ENCODE results near the gene CRYL1.

CRYL1 gene

GRCh38 chr13:20525601-20526544 lies at the start of gene CRYL1:
TSS of gene CRYL1 (minus strand) at chr13:20525857. CDS start at chr13:20525794, 63 bp downstream.
- peak; percentile 38 for DNase-seq

- DNase-seq = no peak
Measured at GRCh38 chr13:20573636-20574035, 48.0 kb upstream of the CRYL1 start.

- no peak for DNase-seq
Measured at GRCh38 chr13:20573186-20573585, 47.5 kb upstream of the CRYL1 start.

- no peak for DNase-seq
Measured at GRCh38 chr13:20571676-20572075, 46.0 kb upstream of the CRYL1 start.

- DNase-seq = no peak
Measured at GRCh38 chr13:20570517-20570916, 44.9 kb upstream of the CRYL1 start.

GRCh38 chr13:20567881-20568528 lies 42.3 kb upstream of the CRYL1 start:
- DNase-seq = no peak

- DNase-seq = peak; percentile 73
Measured at GRCh38 chr13:20566898-20567874, 41.5 kb upstream of the CRYL1 start, which contains the start of gene IFT88. TSS of gene IFT88 (plus strand) at chr13:20567157. CDS start at chr13:20574386, 7,229 bp downstream.

- DNase-seq = peak; percentile 57
Measured at GRCh38 chr13:20566468-20566897, 40.8 kb upstream of the CRYL1 start.

- DNase-seq = no peak
Measured at GRCh38 chr13:20565115-20565736, 39.6 kb upstream of the CRYL1 start.

GRCh38 chr13:20561741-20562140 lies 36.1 kb upstream of the CRYL1 start:
- no peak for DNase-seq

- no peak for DNase-seq
Measured at GRCh38 chr13:20559659-20560356, 34.2 kb upstream of the CRYL1 start.

GRCh38 chr13:20558982-20559381 lies 33.3 kb upstream of the CRYL1 start:
- no peak for DNase-seq

GRCh38 chr13:20553311-20553710 lies 27.7 kb upstream of the CRYL1 start:
- DNase-seq = no peak

- no peak for DNase-seq
Measured at GRCh38 chr13:20550799-20551198, 25.1 kb upstream of the CRYL1 start.

- DNase-seq = no peak
Measured at GRCh38 chr13:20547479-20547908, 21.8 kb upstream of the CRYL1 start.

- DNase-seq = no peak
Measured at GRCh38 chr13:20546556-20546955, 20.9 kb upstream of the CRYL1 start.

GRCh38 chr13:20544201-20544923 lies 18.7 kb upstream of the CRYL1 start:
- DNase-seq = no peak

GRCh38 chr13:20536992-20537391 lies 11.3 kb upstream of the CRYL1 start:
- DNase-seq = no peak

- no peak for DNase-seq
Measured at GRCh38 chr13:20534038-20534608, 8.5 kb upstream of the CRYL1 start.

- DNase-seq = no peak
Measured at GRCh38 chr13:20528452-20528851, 2.8 kb upstream of the CRYL1 start.
